ENCODE data around the gene IDS.

Gene IDS

DNA sequence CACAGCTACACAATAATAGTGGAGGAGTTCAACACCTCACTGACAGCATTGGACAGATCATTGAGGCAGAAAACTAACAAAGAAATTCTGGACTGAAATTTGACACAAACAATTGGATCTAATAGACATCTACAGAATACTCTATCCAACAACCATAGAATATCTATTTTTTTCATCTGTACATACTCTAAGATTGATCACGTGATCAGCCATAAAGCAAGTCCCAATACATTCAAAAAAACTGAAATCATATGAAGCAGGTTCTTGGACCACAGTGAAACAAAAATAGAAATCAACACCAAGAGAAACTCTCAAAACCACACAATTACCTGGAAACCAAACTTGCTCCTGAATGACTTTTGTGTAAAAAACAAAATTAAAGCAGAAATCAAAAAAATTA is 12.2 kb upstream of the IDS start:
- TF ChIP-seq CEBPB (IDR thresholded peaks at IDR 0.05), result no peak
- no peak for TF ChIP-seq RAD21 (IDR thresholded peaks at IDR 0.05; ENCODE audit: low read depth)
- TF ChIP-seq EP300 (IDR thresholded peaks at IDR 0.05; ENCODE audit: borderline replicate concordance), result no peak
- TF ChIP-seq, protein P1, sequence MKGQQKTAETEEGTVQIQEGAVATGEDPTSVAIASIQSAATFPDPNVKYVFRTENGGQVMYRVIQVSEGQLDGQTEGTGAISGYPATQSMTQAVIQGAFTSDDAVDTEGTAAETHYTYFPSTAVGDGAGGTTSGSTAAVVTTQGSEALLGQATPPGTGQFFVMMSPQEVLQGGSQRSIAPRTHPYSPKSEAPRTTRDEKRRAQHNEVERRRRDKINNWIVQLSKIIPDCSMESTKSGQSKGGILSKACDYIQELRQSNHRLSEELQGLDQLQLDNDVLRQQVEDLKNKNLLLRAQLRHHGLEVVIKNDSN (IDR thresholded peaks at IDR 0.05), result no peak
- TF ChIP-seq, protein P2, sequence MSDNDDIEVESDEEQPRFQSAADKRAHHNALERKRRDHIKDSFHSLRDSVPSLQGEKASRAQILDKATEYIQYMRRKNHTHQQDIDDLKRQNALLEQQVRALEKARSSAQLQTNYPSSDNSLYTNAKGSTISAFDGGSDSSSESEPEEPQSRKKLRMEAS (IDR thresholded peaks at IDR 0.05), result no peak
- no peak for TF ChIP-seq TCF12 (IDR thresholded peaks at IDR 0.05; ENCODE audit: low read depth)
- TF ChIP-seq TEAD4 (IDR thresholded peaks at IDR 0.05), result no peak
- no peak for TF ChIP-seq EGR1 (IDR thresholded peaks at IDR 0.05)
- no peak for TF ChIP-seq TAF1 (IDR thresholded peaks at IDR 0.05; ENCODE audit: low read depth)
- TF ChIP-seq NFIC (IDR thresholded peaks at IDR 0.05), result no peak
- TF ChIP-seq FOXM1 (IDR thresholded peaks at IDR 0.05; ENCODE audit: borderline replicate concordance, low read depth), result no peak
- no peak for TF ChIP-seq YY1 (IDR thresholded peaks at IDR 0.05; ENCODE audit: low read depth)
- TF ChIP-seq CREB1 (IDR thresholded peaks at IDR 0.05; ENCODE audit: low read depth), result no peak
- TF ChIP-seq, protein P3, sequence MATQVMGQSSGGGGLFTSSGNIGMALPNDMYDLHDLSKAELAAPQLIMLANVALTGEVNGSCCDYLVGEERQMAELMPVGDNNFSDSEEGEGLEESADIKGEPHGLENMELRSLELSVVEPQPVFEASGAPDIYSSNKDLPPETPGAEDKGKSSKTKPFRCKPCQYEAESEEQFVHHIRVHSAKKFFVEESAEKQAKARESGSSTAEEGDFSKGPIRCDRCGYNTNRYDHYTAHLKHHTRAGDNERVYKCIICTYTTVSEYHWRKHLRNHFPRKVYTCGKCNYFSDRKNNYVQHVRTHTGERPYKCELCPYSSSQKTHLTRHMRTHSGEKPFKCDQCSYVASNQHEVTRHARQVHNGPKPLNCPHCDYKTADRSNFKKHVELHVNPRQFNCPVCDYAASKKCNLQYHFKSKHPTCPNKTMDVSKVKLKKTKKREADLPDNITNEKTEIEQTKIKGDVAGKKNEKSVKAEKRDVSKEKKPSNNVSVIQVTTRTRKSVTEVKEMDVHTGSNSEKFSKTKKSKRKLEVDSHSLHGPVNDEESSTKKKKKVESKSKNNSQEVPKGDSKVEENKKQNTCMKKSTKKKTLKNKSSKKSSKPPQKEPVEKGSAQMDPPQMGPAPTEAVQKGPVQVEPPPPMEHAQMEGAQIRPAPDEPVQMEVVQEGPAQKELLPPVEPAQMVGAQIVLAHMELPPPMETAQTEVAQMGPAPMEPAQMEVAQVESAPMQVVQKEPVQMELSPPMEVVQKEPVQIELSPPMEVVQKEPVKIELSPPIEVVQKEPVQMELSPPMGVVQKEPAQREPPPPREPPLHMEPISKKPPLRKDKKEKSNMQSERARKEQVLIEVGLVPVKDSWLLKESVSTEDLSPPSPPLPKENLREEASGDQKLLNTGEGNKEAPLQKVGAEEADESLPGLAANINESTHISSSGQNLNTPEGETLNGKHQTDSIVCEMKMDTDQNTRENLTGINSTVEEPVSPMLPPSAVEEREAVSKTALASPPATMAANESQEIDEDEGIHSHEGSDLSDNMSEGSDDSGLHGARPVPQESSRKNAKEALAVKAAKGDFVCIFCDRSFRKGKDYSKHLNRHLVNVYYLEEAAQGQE (IDR thresholded peaks at IDR 0.05; ENCODE audit: low read depth), result no peak
- no peak for TF ChIP-seq ZBTB7A (IDR thresholded peaks at IDR 0.05; ENCODE audit: low read depth)

DNA sequence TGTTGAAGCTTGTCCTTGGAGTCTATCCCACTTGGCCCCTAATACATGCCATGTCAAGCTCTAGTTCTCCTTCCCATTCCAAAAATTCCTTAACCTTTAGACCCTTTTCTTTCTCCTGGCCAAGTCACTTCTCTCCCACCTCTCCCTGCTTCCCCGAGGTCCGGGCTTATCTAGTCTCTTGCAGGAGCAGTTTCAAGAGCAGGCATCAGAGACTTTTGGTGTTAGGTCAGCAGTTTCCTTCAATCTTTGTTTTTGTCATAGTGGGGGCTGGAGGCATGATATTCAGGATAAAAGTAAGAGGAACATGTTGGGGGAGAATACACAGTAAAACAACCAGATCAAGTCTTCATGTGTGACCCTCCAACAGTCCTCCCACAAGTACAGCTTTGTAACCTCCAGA is 11.5 kb upstream of the IDS start:
- TF ChIP-seq RAD21 (IDR thresholded peaks at IDR 0.05; ENCODE audit: low read depth) (no peak), TEAD4 (IDR thresholded peaks at IDR 0.05) (no peak), YY1 (IDR thresholded peaks at IDR 0.05; ENCODE audit: low read depth) (no peak)
- TF ChIP-seq, protein P1 (IDR thresholded peaks at IDR 0.05), result no peak

DNA sequence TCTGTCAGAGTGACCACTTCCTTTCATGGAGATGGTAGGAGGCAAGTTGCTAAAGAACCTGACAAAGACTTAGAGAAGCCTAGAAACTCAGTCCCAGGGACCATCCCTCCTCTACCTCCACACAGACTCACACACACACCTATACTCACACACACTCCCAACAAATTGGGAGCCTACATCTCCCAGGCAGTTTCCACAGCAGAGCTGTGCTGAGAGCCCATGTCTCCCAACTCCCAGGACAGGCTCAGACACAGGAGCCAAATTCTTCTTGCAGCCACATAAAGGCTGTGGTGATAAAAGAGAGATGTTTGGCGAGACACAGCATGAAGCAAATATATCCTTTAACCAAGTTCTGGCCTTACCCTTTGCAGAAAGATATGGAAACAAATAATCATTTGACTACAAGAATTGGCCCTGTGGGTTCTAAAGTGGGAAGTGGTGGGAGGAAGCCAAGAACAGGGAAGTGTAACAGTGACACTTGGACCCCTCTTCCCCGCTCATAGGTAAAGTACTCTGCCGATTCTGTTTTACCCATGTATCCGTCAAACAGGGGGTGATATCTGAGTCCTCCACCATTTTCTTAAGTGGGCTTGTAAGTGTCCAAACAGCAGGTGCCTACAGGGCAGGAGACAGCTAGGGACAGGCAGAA is 11.0 kb upstream of the IDS start:
- TF ChIP-seq TEAD4 (IDR thresholded peaks at IDR 0.05) (no peak), CREB1 (IDR thresholded peaks at IDR 0.05; ENCODE audit: low read depth) (no peak), TAF1 (IDR thresholded peaks at IDR 0.05; ENCODE audit: low read depth) (no peak), NFIC (IDR thresholded peaks at IDR 0.05) (no peak), YY1 (IDR thresholded peaks at IDR 0.05; ENCODE audit: low read depth) (no peak), CEBPB (IDR thresholded peaks at IDR 0.05) (no peak), EP300 (IDR thresholded peaks at IDR 0.05; ENCODE audit: borderline replicate concordance) (no peak)
- TF ChIP-seq, protein P2 (IDR thresholded peaks at IDR 0.05), result no peak
- TF ChIP-seq, protein P1 (IDR thresholded peaks at IDR 0.05), result no peak
- TF ChIP-seq, protein P3 (IDR thresholded peaks at IDR 0.05; ENCODE audit: low read depth), result no peak

DNA sequence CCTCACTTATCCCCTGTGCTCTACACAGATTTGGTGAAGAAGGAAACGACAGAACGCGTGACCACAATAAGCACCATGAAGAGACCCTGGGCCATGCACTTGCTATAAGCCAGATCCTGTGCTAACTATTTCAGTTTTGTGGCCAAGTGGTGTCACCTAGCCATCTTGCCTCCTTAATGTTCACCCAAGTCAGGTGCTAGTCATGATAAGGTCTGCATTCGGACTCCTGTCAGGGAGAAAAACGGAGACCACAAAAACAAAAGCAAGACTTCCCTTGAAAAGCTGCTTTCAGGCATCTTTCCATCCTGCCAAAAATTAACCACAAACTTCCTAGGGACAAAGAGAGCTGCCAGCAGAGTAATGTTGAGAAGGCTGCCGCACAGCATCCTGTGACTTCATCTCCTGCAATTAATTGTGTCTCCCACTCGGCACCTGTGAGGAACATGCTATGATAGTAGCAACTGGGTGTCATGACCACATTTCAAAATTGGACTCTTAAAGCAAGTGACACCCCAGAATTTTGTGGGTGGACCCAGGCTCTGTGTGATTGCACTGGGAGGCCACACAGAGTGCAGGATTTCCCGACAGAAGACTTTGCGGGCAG is 8.8 kb upstream of the IDS start:
- no peak for TF ChIP-seq YY1 (IDR thresholded peaks at IDR 0.05; ENCODE audit: low read depth)
- no peak for TF ChIP-seq CREB1 (IDR thresholded peaks at IDR 0.05; ENCODE audit: low read depth)
- TF ChIP-seq, protein P1 (IDR thresholded peaks at IDR 0.05), result no peak
- TF ChIP-seq RAD21 (IDR thresholded peaks at IDR 0.05; ENCODE audit: low read depth), result no peak
- no peak for TF ChIP-seq TAF1 (IDR thresholded peaks at IDR 0.05; ENCODE audit: low read depth)
- no peak for TF ChIP-seq NFIC (IDR thresholded peaks at IDR 0.05)
- no peak for TF ChIP-seq FOXM1 (IDR thresholded peaks at IDR 0.05; ENCODE audit: borderline replicate concordance, low read depth)
- no peak for TF ChIP-seq EGR1 (IDR thresholded peaks at IDR 0.05)
- TF ChIP-seq, protein P3 (IDR thresholded peaks at IDR 0.05; ENCODE audit: low read depth), result no peak

Data from Ishikawa (cell line).